Upper lobe of left lung (tissue), 6 donors: ENCODE results near the gene KRT35. TPM values are rescaled to one million over a fixed set of nuclear protein-coding genes. Genes with fewer than 3 reads are reported as not detected.

Experiments used
- ATAC-seq, 2 donors: fragments of 200-7000 bp; cut with Tn5 transposase; one replicate each; pipeline ENCODE4 v1.9.1; 2022; ENCODE audit warnings: mild to moderate bottlenecking in 2 of 2, moderate library complexity in 2 of 2; ENCODE audit not compliant: low FRiP score in 2 of 2
- DNase-seq, 2 donors: peaks; one replicate each; pipeline ENCODE4 v3.0.0-alpha.2; 2019 to 2020
- H3K27ac ChIP-seq, 4 donors: fragments of 200-600 bp; sonication (generic); one replicate each; pipeline ENCODE4 v1.5.1; 2016 to 2019
- H3K27me3 ChIP-seq, 4 donors: fragments of 200-600 bp; sonication (generic); one replicate each; pipeline ENCODE4 v1.5.1; 2017 to 2019
- H3K36me3 ChIP-seq, 4 donors: fragments of 200-600 bp; sonication (generic); one replicate each; pipeline ENCODE4 v1.5.1; 2016 to 2019
- H3K4me1 ChIP-seq, 4 donors: fragments of 200-600 bp; sonication (generic); one replicate each; pipeline ENCODE4 v1.5.1; 2018 to 2019
- H3K4me3 ChIP-seq, 4 donors: fragments of 200-600 bp; sonication (generic); one replicate each; pipeline ENCODE4 v1.5.1; 2017 to 2019; ENCODE audit warnings: mild to moderate bottlenecking in 2 of 4, moderate library complexity in 1 of 4
- H3K9me3 ChIP-seq, 4 donors: fragments of 200-600 bp; sonication (generic); one replicate each; pipeline ENCODE4 v1.5.1; 2018 to 2019
- CTCF ChIP-seq, 6 experiments: fragments of 450-650 bp in 4 of 6; fragments of 200-600 bp in 2 of 6; sonication (generic) in 2 of 6; IDR thresholded peaks; one replicate each; pipeline ENCODE4 v1.5.1; 2016 to 2019; ENCODE audit warnings: antibody characterized with exemption in 6 of 6
- EP300 ChIP-seq, 4 donors: sonication (generic); formaldehyde crosslinking; IDR thresholded peaks; one replicate each; pipeline ENCODE4 v1.5.1; 2017; ENCODE audit warnings: antibody characterized with exemption in 4 of 4, control low read depth in 2 of 4
- POLR2A ChIP-seq, 4 donors: fragments of 450-650 bp; IDR thresholded peaks; one replicate each; pipeline ENCODE4 v1.5.1; 2016 to 2017; ENCODE audit warnings: antibody characterized with exemption in 4 of 4, mild to moderate bottlenecking in 2 of 4
- POLR2AphosphoS5 ChIP-seq, 2 donors: sonication (generic); formaldehyde crosslinking; IDR thresholded peaks; one replicate each; pipeline ENCODE4 v1.5.1; 2017; ENCODE audit warnings: antibody characterized with exemption in 2 of 2
- WGBS, 2 donors: methylation state at CpG; one replicate each; pipeline ENCODE4 v1.1.5; 2017 to 2018; 5-methylcytosine and 5-hydroxymethylcytosine counted together
- total RNA-seq, 6 donors: library from RNA; depleted of rRNA in 4 of 6; stranded (reverse); fragments of >200 nt in 4 of 6; gene quantifications; one replicate each; pipeline versions ENCODE4 v1.1.0 to v1.2.1, GENCODE V29; 2016 to 2021
- donor health status: DM: no; HTN: no; CAD: no; lungs with moderate emphysema.
- donor health status: DM: no; HTN: yes; CAD: no; lungs with severe emphysema.

KRT35 gene
- total RNA-seq, 6 donors from 2014 or later = not detected

GRCh38 chr17:41442739-41443138 lies 38.2 kb downstream of the KRT35 start:
- Histone ChIP-seq H3K36me3 (no peaks in the 10 kb centered on the region), H3K27ac (no peak overlapping the region), H3K9me3 (no peaks in the 10 kb centered on the region), H3K27me3 (no peaks in the 10 kb centered on the region), H3K4me3 (no peak overlapping the region), H3K4me1 (no peaks in the 10 kb centered on the region)
- TF ChIP-seq CTCF (IDR thresholded peaks at IDR 0.05) (no peak), EP300 (IDR thresholded peaks at IDR 0.05) (no peak), POLR2A (IDR thresholded peaks at IDR 0.05) (no peak), POLR2AphosphoS5 (IDR thresholded peaks at IDR 0.05) (no peak)
- no peak for ATAC-seq
- WGBS, 2 donors = 86 to 87% methylated on average over 4 of the region's 4 CpGs
- no peak for DNase-seq

DNA sequence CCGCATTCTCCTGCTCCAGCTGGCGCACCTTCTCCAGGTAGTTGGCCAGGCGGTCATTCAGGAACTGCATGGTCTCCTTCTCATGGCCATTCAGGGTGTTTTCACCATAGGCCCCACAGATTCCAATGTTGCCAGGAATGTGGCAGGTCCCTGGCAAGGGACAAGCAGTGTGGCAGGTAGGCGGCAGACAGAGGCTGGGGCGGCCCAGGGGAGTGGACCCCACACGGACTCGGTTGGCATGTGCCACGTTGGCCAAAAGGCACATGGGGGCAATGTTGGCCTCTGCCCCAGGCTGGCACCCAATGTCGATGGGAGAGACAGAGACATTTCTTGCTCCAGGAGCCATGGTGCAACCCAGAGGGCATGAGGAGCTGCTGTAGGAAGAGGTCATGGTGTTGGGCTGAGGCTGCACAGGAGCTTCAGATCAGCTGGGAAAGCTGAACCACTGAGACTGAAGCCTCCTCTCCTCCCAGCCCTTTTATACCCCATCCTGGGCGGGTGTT lies 40.4 kb downstream of the KRT35 start, which contains the start of gene KRT38:
Gene KRT38, minus strand, starts transcription at position 453 of the 503 bp plus-strand sequence. Its CDS starts 62 bp downstream, at position 391.
- no peak for ATAC-seq
- no peaks in the 10 kb centered on the region for H3K27me3 ChIP-seq
- WGBS, 2 donors = 94 to 97% methylated on average over 4 to 10 of the region's 10 CpGs
- H3K9me3 ChIP-seq = no peaks in the 10 kb centered on the region
- no peak within 1 kb of the TSS for H3K4me3 ChIP-seq
- no peak for TF ChIP-seq POLR2AphosphoS5 (IDR thresholded peaks at IDR 0.05)
- TF ChIP-seq CTCF (IDR thresholded peaks at IDR 0.05) = no peak
- TF ChIP-seq POLR2A (IDR thresholded peaks at IDR 0.05) = no peak
- no peak for TF ChIP-seq EP300 (IDR thresholded peaks at IDR 0.05)
- H3K27ac ChIP-seq = no peak within 1 kb of the TSS
- H3K36me3 ChIP-seq = no peaks in the 10 kb centered on the region
- peak in 1 of 2 donors; percentile 51 for DNase-seq
- H3K4me1 ChIP-seq = no peaks in the 10 kb centered on the region

- Histone ChIP-seq H3K4me1 (no peaks in the 10 kb centered on the region), H3K4me3 (no peak overlapping the region), H3K27me3 (no peaks in the 10 kb centered on the region), H3K36me3 (no peaks in the 10 kb centered on the region), H3K9me3 (no peaks in the 10 kb centered on the region), H3K27ac (no peak overlapping the region)
- ATAC-seq (no peak), DNase-seq (no peak)
- WGBS, 2 donors = 81 to 82% methylated on average over 4 of the region's 5 CpGs
- no peak for TF ChIP-seq POLR2AphosphoS5 (IDR thresholded peaks at IDR 0.05)
- no peak for TF ChIP-seq POLR2A (IDR thresholded peaks at IDR 0.05)
- no peak for TF ChIP-seq EP300 (IDR thresholded peaks at IDR 0.05)
- TF ChIP-seq CTCF (IDR thresholded peaks at IDR 0.05) = no peak
These were observed 41.6 kb downstream of the KRT35 start for GRCh38 chr17:41439375-41439774.

DNA sequence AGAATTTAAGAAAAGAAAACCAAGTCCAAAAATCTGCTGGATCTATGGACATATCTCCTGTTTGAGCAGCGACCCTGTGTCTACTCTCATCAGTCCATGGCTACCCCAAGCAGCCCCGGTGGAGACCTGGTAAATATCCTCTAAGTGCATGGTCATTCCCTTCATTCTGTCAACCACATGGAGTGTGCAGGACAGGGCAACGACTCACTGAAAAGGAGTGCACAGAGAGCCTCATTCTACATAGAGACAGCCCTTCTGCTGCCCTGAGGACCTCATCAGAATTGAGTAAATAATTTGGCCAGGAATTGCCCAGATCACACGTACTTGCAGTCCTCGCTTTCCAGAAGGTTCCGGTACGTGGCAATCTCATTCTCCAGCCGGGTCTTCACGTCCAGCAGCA lies 43.2 kb downstream of the KRT35 start:
- DNase-seq = no peak
- Histone ChIP-seq H3K9me3 (no peaks in the 10 kb centered on the region), H3K27ac (no peak overlapping the region), H3K4me3 (no peak overlapping the region), H3K27me3 (no peaks in the 10 kb centered on the region), H3K36me3 (no peaks in the 10 kb centered on the region), H3K4me1 (no peaks in the 10 kb centered on the region)
- no peak for ATAC-seq
- TF ChIP-seq CTCF (IDR thresholded peaks at IDR 0.05) (no peak), POLR2A (IDR thresholded peaks at IDR 0.05) (no peak), POLR2AphosphoS5 (IDR thresholded peaks at IDR 0.05) (no peak), EP300 (IDR thresholded peaks at IDR 0.05) (no peak)
- WGBS, 2 donors = 82 to 89% methylated on average over 9 of the region's 9 CpGs

DNA sequence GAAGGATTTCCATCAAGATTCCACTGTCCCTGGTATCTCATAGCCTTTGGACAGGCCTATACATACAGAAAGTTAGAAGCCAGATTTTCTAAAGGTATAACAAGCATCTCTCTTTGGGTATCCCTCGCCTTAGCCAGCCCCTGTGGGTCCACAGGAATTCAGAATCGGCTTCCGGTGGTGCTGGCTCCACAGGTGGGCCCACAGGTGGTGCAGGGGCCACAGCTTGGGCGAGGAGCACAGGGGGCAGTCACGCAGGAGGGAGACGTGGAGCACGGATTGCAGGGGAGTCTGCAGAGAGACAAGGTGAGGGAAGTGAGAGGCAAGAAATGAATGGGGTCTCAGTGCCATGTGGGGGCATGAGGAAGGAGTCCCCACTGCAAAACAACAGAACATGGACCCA lies 43.7 kb downstream of the KRT35 start:
- ATAC-seq (no peak), DNase-seq (peak in 1 of 2 donors; percentile 38)
- Histone ChIP-seq H3K36me3 (no peaks in the 10 kb centered on the region), H3K27ac (no peak overlapping the region), H3K4me1 (no peaks in the 10 kb centered on the region), H3K4me3 (no peak overlapping the region), H3K9me3 (no peaks in the 10 kb centered on the region), H3K27me3 (no peaks in the 10 kb centered on the region)
- TF ChIP-seq POLR2AphosphoS5 (IDR thresholded peaks at IDR 0.05) = no peak
- TF ChIP-seq POLR2A (IDR thresholded peaks at IDR 0.05) = no peak
- 79 to 82% methylated on average over 7 of the region's 7 CpGs for WGBS, 2 donors
